Activated CD8-positive, alpha-beta memory T cell treated with anti-CD3 and anti-CD28 coated beads for 36 hours (primary cell): ENCODE measurements around the gene DLGAP4. TPM values are rescaled to one million over a fixed set of nuclear protein-coding genes. Genes with fewer than 3 reads are reported as not detected.
"Not testable (repeated sequence)": the region's sequence is repeated elsewhere in the genome, so short reads cannot be mapped to it uniquely, and the experiment has no call there.

ENCODE experiments used
- CTCF ChIA-PET: fragments of 350-600 bp; sonication (Branson Sonifier 250); formaldehyde crosslinking; loops from one replicate; lab custom pipeline; 2021; ENCODE audit warnings: antibody characterized with exemption; lab: Charles Lee
- POLR2A ChIA-PET: fragments of 350-600 bp; sonication (Branson Sonifier 250); formaldehyde crosslinking; loops from one replicate; lab custom pipeline; 2021; ENCODE audit warnings: antibody characterized with exemption; lab: Charles Lee
- total RNA-seq, 2 experiments: library from RNA; stranded (reverse); gene quantifications; one replicate each; pipeline ENCODE4 v1.2.3, GENCODE V29; 2021

Gene DLGAP4
- total RNA-seq, 2 experiments from 2014 or later, result 12.0 to 15.1 TPM

DNA sequence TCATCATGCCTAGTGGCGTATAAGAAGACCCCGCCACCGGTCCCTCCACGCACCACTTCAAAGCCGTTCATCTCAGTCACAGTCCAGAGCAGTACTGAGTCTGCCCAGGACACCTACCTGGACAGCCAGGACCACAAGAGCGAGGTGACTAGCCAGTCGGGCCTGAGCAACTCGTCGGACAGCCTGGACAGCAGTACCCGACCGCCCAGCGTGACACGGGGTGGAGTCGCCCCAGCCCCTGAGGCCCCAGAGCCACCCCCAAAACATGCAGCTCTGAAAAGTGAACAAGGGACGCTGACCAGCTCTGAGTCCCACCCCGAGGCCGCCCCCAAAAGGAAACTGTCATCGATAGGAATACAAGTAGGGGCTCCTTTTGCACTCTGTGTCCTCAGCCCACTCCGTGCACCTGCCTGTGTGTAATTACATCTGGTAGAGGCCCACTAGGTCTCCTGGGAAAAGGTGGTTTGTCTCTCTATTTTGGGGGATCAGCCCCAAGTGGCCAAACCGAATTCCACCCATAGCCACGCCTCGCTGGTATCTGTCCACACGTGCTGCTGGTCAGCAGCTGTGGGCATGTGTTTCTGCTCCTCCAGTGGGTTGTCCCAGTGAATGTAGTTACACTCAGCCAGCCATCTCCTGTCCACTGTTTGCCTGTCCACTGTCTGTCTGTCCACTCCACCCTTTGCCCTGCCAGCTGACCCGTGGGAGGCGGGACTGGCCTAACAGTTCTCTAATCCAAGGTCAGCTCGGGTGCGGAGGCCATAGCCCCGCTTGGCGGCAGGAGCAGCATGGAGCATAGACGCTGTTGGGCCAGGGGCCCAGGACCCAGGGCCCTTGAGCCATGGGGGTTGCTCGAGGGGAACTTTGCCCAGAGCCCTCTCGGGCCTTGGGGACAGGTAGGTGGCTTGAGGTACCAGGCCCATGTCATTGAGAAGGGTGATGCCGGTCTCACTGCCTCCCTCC, 190.8 kb downstream of the DLGAP4 start:
- ChIA-PET POLR2A (no interaction called here), CTCF (no interaction called here)

DNA sequence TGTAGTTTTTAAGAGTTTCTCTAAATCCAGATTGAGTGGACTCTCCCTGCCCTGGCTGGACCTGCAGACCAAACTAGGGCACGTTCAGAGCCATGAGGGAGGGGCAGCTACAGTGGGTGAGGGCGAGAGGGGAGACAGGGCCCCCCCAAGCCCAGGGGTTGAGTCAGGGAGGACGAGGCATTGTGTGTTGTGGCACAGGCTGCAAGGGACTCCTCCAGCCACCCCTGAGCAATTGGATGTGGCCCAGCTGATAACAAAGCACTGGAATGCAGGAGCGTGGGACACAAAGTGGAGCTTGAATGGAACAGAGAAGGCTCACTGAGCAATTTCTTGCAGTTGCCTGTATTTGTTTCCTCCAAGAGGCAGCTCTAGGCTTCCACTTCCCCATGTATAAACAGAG, 191.7 kb downstream of the DLGAP4 start:
- CTCF ChIA-PET, result no interaction called here
- POLR2A ChIA-PET, result no interaction called here

DNA sequence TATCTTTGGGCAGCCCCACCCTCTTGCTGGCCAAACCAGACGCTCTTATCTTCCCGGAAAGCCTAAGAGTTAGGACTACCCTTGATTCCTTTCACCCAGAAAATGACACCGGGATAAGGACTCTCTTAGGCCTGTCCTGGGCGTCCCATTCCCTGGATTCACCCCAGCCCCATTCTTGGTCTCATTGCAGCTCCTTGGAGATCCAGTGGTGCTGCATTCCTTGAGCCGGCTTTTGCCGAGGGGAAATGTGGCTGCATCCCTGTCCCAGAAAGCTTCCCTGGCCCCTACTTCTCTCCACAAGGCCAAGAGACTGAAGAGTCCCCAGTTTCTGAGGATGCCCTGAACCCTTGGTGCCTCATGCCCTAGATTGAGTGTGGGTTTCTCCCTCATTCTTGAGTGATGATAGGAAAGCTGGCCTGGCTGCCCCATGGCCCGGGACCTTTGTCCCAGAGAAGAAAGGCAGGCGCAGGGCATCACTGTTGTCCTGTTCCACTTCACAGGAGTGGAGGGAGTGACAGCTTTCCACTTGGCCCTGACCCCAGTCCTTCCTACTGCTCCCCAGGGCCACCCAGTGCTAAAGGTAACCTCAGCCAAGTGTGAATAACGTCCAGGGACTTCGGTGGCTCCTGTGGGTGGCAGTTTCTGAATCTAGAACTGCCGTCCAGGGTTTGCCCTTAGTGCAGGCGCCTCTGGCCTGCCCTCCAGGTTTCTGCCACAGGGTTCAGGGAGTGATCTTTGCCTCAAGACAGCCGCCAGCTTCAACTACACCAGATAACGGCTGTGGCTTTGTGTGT, 192.4 kb downstream of the DLGAP4 start:
- ChIA-PET CTCF (interaction anchor here (1.1 kb wide), 1 partner anchor 22 kb away, joined by 3 read pairs; no protein-coding TSS in a partner anchor), POLR2A (no interaction called here)

DNA sequence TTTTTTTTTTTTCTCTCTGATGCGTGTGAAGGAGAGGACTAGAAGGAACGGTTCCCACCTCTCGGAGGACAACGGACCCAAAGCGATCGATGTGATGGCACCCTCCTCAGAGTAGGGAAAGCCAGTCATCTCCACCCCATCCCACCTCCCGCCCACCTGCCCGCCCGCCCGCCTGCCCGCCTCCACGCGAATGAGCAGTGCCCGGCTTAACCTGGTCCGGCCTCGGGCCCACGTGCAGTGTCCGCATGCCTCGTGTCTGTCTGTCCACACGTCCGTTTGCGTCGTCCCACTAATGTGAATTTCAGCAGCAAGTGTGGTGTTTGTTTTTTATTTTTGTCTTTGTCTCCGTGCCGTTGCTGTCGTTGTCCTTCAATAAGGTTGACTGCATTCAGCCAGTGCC, 193.1 kb downstream of the DLGAP4 start:
- POLR2A ChIA-PET, result no interaction called here
- CTCF ChIA-PET, result interaction anchor here (1.1 kb wide), 1 partner anchor 23 kb away, joined by 3 read pairs; no protein-coding TSS in a partner anchor

GRCh38 chr20:36499723-36500501, 193.8 kb downstream of the DLGAP4 start:
- ChIA-PET POLR2A (no interaction called here), CTCF (interaction anchor here (1.1 to 2.0 kb wide), 2 partner anchors 7 to 23 kb away, joined by 3 to 10 read pairs; no protein-coding TSS in a partner anchor)

- POLR2A ChIA-PET, result no interaction called here
- CTCF ChIA-PET, result interaction anchor here (0.7 to 2.0 kb wide), 2 partner anchors 9 to 205 kb away, joined by 3 to 10 read pairs; no protein-coding TSS in a partner anchor
Observed at GRCh38 chr20:36501367-36502006, 195.3 kb downstream of the DLGAP4 start.

DNA sequence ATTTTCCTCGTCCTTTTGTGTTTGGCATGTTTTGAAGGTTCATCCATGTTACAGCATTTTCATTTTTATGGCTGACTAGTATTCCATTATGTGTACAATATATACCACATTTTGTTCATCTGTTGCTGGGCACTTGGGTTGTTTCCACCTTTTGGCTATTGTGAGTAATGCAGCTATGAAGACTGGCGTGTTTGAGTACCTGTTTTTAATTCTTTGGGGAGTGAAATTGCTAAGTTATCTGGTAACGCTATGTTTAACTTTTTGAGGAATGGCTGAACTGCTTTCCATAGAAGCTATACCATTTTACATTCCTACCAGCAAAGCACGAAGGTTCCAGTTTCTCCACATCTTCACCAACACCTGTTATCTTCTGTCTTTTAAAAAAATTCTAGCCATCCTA, 198.2 kb downstream of the DLGAP4 start:
- POLR2A ChIA-PET, result no interaction called here
- CTCF ChIA-PET, result no interaction called here

DNA sequence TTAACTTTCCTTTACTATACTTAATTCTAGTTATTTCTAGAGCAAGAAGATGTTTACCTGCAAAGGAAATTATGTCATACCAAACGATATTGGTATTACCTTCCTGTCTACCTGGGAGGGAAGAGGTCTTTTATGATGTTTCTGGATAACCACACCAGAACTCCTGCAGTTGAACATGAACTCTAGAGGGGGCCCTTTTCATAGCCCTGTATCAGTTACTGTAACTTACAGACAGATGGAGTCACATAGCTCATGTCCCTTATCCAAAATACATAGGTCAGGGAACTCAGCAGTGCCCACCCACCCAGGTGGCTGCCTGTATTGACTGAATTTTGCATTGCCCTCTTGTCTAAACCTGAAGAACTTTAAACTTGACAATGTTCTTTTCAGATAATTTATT, 200.1 kb downstream of the DLGAP4 start:
- ChIA-PET POLR2A (no interaction called here), CTCF (interaction anchor here (0.8 to 1.3 kb wide), 3 partner anchors 13 to 100 kb away, joined by 3 read pairs; partner anchors contain the start of gene RAB5IF)

DNA sequence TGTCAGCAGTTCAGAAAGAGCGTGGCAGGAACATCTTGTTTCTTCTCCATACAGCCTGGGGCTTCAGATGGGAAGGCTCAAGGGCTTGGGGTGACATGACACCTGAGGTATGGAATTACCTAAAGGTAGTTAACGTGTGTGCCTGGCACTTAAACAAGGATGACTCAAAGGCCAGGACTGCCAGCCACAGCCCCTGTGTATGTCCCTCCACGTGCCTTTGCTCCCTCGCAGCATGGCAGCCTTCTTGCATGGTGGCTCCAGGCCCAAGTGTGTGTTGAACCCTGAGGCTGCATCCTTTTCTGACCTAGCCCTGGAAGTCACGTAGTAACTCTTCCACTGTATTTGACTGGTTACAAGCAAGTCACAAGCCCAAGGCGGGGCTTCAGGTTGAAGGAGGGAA, 201.6 kb downstream of the DLGAP4 start:
- ChIA-PET CTCF (interaction anchor here (0.7 kb wide), 1 partner anchor 208 kb away, joined by 7 read pairs; no protein-coding TSS in a partner anchor), POLR2A (no interaction called here)

- POLR2A ChIA-PET, result interaction anchor here (0.6 to 1.4 kb wide), 3 partner anchors 27 to 65 kb away, joined by 3 to 5 read pairs (median 3); no protein-coding TSS in a partner anchor
- CTCF ChIA-PET, result interaction anchor here (1.3 kb wide), 1 partner anchor 13 kb away, joined by 3 read pairs; no protein-coding TSS in a partner anchor
Observed at GRCh38 chr20:36519012-36519719, 213.0 kb downstream of the DLGAP4 start.

- POLR2A ChIA-PET, result interaction anchor here (1.4 kb wide), 1 partner anchor 28 kb away, joined by 3 read pairs; no protein-coding TSS in a partner anchor
- CTCF ChIA-PET, result interaction anchor here (1.3 kb wide), 1 partner anchor 14 kb away, joined by 3 read pairs; no protein-coding TSS in a partner anchor
Observed at GRCh38 chr20:36519944-36520343, 213.8 kb downstream of the DLGAP4 start.

DNA sequence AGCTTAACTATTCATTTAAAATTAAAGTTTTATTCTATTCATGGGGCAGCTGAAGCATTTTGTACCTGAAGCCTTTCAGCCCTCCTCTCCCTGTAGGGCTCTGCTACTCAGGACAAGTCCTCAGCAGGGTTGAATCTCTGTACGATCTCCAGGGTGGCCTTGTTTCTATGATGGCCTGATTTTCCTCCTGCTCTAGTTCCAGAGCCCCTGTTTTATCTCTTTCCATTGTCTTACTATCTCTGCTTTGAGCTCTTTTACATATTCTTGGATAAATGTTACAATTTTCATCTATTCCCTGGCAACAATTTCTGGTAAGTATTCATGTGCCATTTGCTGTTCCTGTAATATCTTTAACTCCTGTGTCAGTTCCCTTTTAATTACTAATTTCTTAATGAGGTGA, 215.4 kb downstream of the DLGAP4 start:
- ChIA-PET POLR2A (no interaction called here), CTCF (no interaction called here)

- CTCF ChIA-PET, POLR2A ChIA-PET: not testable (repeated sequence)
Observed at GRCh38 chr20:36522412-36522811, 216.3 kb downstream of the DLGAP4 start.

- POLR2A ChIA-PET, result no interaction called here
- CTCF ChIA-PET, result no interaction called here
Observed at GRCh38 chr20:36523341-36523740, 217.2 kb downstream of the DLGAP4 start.

DNA sequence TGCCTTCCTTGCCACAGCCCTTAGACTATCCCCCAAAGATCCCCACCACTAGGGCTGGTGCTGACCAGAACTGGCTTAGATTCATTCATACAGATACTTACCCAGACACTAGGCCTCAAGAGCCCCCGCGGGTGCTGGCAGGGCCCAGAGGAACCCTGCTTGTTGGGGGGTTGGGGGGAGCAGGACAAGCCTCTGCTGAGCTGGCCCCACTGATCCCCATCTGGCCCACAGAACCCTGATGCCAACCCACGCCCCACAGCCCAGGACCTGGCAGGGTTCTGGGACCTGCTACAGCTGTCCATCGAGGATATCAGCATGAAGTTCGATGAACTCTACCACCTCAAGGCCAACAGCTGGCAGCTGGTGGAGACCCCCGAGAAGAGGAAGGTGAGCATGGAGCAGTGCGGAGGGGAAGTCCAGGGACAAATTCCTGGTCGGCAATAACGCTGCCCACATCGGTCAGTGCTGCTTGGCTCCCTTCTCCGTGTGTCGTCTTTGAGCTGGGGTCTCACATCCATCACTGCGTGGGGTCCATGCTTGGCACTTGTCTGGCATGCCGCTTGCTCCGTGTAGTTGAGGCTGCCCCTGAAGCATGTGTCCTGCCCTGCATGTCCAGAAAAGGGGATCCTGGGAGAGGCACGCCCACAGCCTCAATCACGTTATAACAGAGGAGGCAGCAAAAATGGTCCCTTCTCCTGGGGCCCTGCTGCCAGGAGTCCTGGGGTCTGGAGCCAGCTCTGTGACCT, 219.7 kb downstream of the DLGAP4 start:
- ChIA-PET POLR2A (interaction anchor here (0.6 kb wide), 1 partner anchor 46 kb away, joined by 4 read pairs; no protein-coding TSS in a partner anchor), CTCF (interaction anchor here (0.6 kb wide), 1 partner anchor 15 kb away, joined by 5 read pairs; the partner anchor contains the start of gene MYL9)

- ChIA-PET POLR2A (no interaction called here), CTCF (no interaction called here)
Observed at GRCh38 chr20:36526521-36527011, 220.4 kb downstream of the DLGAP4 start.
